Uterus (tissue), 2 donors: ENCODE results near the gene SLC29A4.

ENCODE experiments used
- CTCF ChIP-seq, 4 experiments: fragments of 200-600 bp in 2 of 4; fragments of 450-650 bp in 2 of 4; sonication (generic) in 2 of 4; IDR thresholded peaks; one replicate each; pipeline ENCODE4 v1.5.1; 2016 to 2019; ENCODE audit warnings: antibody characterized with exemption in 4 of 4, mild to moderate bottlenecking in 2 of 4, moderate library complexity in 1 of 4
- POLR2A ChIP-seq, 2 donors: fragments of 450-650 bp; IDR thresholded peaks; one replicate each; pipeline ENCODE4 v1.6.1; 2016; ENCODE audit warnings: antibody characterized with exemption in 2 of 2, mild to moderate bottlenecking in 1 of 2, moderate library complexity in 1 of 2

- TF ChIP-seq POLR2A (IDR thresholded peaks at IDR 0.05), result no peak
- TF ChIP-seq CTCF (IDR thresholded peaks at IDR 0.05), result no peak
Observed at GRCh38 chr7:5238500-5238899, 44.2 kb upstream of the SLC29A4 start.
